CD14-positive monocyte (primary cell): ENCODE measurements around the gene INTS6. TPM values are rescaled to one million over a fixed set of nuclear protein-coding genes. Genes with fewer than 3 reads are reported as not detected.

ENCODE experiments used
- DNase-seq, 3 donors: peaks; one replicate each; pipeline ENCODE4 v3.0.0-alpha.2; 2011 to 2022
- H2AFZ ChIP-seq: 2 replicates; pipeline ENCODE4 v1.6.0; 2012; ENCODE audit warnings: mild to moderate bottlenecking, low read depth, low read length, inconsistent platforms; ENCODE audit not compliant: insufficient read depth, poor library complexity, severe bottlenecking
- H3K27ac ChIP-seq, 2 donors: 1 replicate in 1 of 2; 2 replicates in 1 of 2; pipeline ENCODE4 v1.5.1; 2012 to 2013; ENCODE audit warnings: low read length in 2 of 2, control low read depth in 1 of 2, inconsistent platforms in 1 of 2, low read depth in 1 of 2, mild to moderate bottlenecking in 1 of 2
- H3K27me3 ChIP-seq, 2 donors: one replicate each; pipeline versions ENCODE4 v1.6.0 to v1.6.1; 2011 to 2013; ENCODE audit warnings: low read length in 2 of 2; ENCODE audit not compliant: control insufficient read depth in 2 of 2, insufficient read depth in 2 of 2
- H3K36me3 ChIP-seq, 2 donors: replicated peaks in 1 of 2; 1 replicate in 1 of 2; 2 replicates in 1 of 2; pipeline versions ENCODE4 v1.5.1 to v1.6.1; 2012 to 2013; ENCODE audit warnings: low read length in 2 of 2, control low read depth in 1 of 2, inconsistent platforms in 1 of 2, mild to moderate bottlenecking in 1 of 2; ENCODE audit not compliant: insufficient read depth in 2 of 2, control insufficient read depth in 1 of 2
- H3K4me1 ChIP-seq, 2 donors: 1 replicate in 1 of 2; 2 replicates in 1 of 2; pipeline versions ENCODE4 v1.5.1 to v1.6.1; 2012 to 2013; ENCODE audit warnings: low read length in 2 of 2, control low read depth in 1 of 2, inconsistent platforms in 1 of 2, mild to moderate bottlenecking in 1 of 2, moderate library complexity in 1 of 2; ENCODE audit not compliant: insufficient read depth in 2 of 2, control insufficient read depth in 1 of 2
- H3K4me2 ChIP-seq: replicated peaks from 2 replicates; pipeline ENCODE3; 2012; ENCODE audit warnings: low read length, moderate library complexity, mild to moderate bottlenecking; ENCODE audit not compliant: poor library complexity, severe bottlenecking; ENCODE audit errors: extremely low read depth
- H3K4me3 ChIP-seq, 3 experiments: fragments of 200-600 bp in 1 of 3; sonication (generic) in 1 of 3; replicated peaks in 1 of 3; 1 replicate in 2 of 3; 2 replicates in 1 of 3; pipeline ENCODE4 v1.5.1; 2011 to 2013; ENCODE audit warnings: low read length in 3 of 3, mild to moderate bottlenecking in 3 of 3, control low read depth in 2 of 3, low read depth in 2 of 3, inconsistent platforms in 1 of 3, moderate library complexity in 1 of 3
- H3K79me2 ChIP-seq: 2 replicates; pipeline ENCODE4 v1.6.0; 2012; ENCODE audit warnings: mild to moderate bottlenecking, control low read depth, inconsistent platforms, low read length, moderate library complexity; ENCODE audit not compliant: insufficient read depth
- H3K9ac ChIP-seq: 2 replicates; pipeline ENCODE4 v1.6.0; 2017; ENCODE audit warnings: low read length, mild to moderate bottlenecking; ENCODE audit not compliant: insufficient read depth, poor library complexity, severe bottlenecking
- H3K9me3 ChIP-seq, 2 donors: replicated peaks in 1 of 2; 1 replicate in 1 of 2; 2 replicates in 1 of 2; pipeline versions ENCODE4 v1.5.1 to v1.6.1; 2012 to 2013; ENCODE audit warnings: low read length in 2 of 2, control low read depth in 1 of 2; ENCODE audit not compliant: control insufficient read depth in 1 of 2, insufficient read depth in 1 of 2
- H4K20me1 ChIP-seq: 2 replicates; pipeline ENCODE4 v1.6.0; 2012; ENCODE audit warnings: mild to moderate bottlenecking, low read length, control low read depth, moderate library complexity; ENCODE audit not compliant: insufficient read depth
- H3K27ac Mint-ChIP-seq, 7 donors: one replicate each; pipeline ENCODE4 v1.8.0; 2020; ENCODE audit warnings: mild to moderate bottlenecking in 7 of 7, mixed read lengths in 7 of 7, moderate library complexity in 6 of 7, inconsistent platforms in 2 of 7
- H3K27me3 Mint-ChIP-seq, 3 donors: one replicate each; pipeline ENCODE4 v1.8.0; 2021 to 2022; ENCODE audit warnings: low read depth in 3 of 3, mild to moderate bottlenecking in 3 of 3, mixed read lengths in 3 of 3, moderate library complexity in 3 of 3, inconsistent platforms in 1 of 3
- H3K36me3 Mint-ChIP-seq, 2 donors: one replicate each; pipeline ENCODE4 v1.8.0; 2020; ENCODE audit warnings: mixed read lengths in 2 of 2, inconsistent platforms in 1 of 2, mild to moderate bottlenecking in 1 of 2
- H3K4me1 Mint-ChIP-seq: one replicate; pipeline ENCODE4 v1.8.0; 2020; ENCODE audit warnings: mild to moderate bottlenecking, mixed read lengths
- H3K4me3 Mint-ChIP-seq, 2 donors: one replicate each; pipeline ENCODE4 v1.8.0; 2020; ENCODE audit warnings: mild to moderate bottlenecking in 2 of 2, mixed read lengths in 2 of 2, moderate library complexity in 1 of 2
- H3K9me3 Mint-ChIP-seq, 7 donors: one replicate each; pipeline ENCODE4 v1.8.0; 2020 to 2022; ENCODE audit warnings: mixed read lengths in 7 of 7, mild to moderate bottlenecking in 6 of 7, moderate library complexity in 6 of 7, inconsistent platforms in 2 of 7
- WGBS: methylation state at CpG from one replicate; pipeline ENCODE4 v1.1.5; 2013; ENCODE audit warnings: missing lambda C conversion rate; ENCODE audit not compliant: insufficient coverage; 5-methylcytosine and 5-hydroxymethylcytosine counted together
- intact Hi-C, 2 donors: fragments of 100-400 bp; cut with micrococcal nuclease; formaldehyde crosslinking; loops; one replicate each; pipeline versions ENCODE4 v1.15.0 to v1.15.1; 2023
- polyA plus RNA-seq, 3 donors: library from polyadenylated mRNA; depleted of rRNA in 1 of 3; unstranded in 2 of 3; stranded (reverse) in 1 of 3; fragments of 300-500 nt in 2 of 3; fragments of >200 nt in 1 of 3; fragmentation: Illumina TruSeq in 2 of 3; gene quantifications; 1 replicate in 2 of 3; 2 replicates in 1 of 3; pipeline ENCODE4 v1.2.3, GENCODE V29; 2012 to 2021
- TF ChIP-seq, protein P1 (sequence below): fragments of 200-600 bp; IDR thresholded peaks from one replicate; pipeline ENCODE4 v1.8.0; 2022; ENCODE audit warnings: antibody characterized with exemption, mild to moderate bottlenecking

The INTS6 gene
- polyA plus RNA-seq, 3 donors = 10.8 to 13.2 (median 11.6) TPM

- Histone ChIP-seq H3K4me1 (no peaks in the 10 kb centered on the region), H3K27ac (no peak overlapping the region), H2AFZ (no peak overlapping the region), H3K4me3 (no peak overlapping the region), H3K9ac (no peak overlapping the region), H3K27me3 (no peaks in the 10 kb centered on the region), H3K79me2 (no peaks in the 10 kb centered on the region), H3K4me2 (no peak overlapping the region), H4K20me1 (no peaks in the 10 kb centered on the region), H3K36me3 (no peaks in the 10 kb centered on the region), H3K9me3 (no peaks in the 10 kb centered on the region)
- Mint-ChIP-seq H3K27me3 (peaks cover 0 to 5% (median 0%) of the 10 kb centered on the region in 3 donors), H3K4me1 (no peaks in the 10 kb centered on the region), H3K9me3 (peaks cover 0 to 2% (median 0%) of the 10 kb centered on the region in 7 donors), H3K4me3 (no peak overlapping the region), H3K27ac (no peak overlapping the region), H3K36me3 (no peaks in the 10 kb centered on the region)
- intact Hi-C loops = no loop called here
- no peak for DNase-seq
- TF ChIP-seq, protein P1, sequence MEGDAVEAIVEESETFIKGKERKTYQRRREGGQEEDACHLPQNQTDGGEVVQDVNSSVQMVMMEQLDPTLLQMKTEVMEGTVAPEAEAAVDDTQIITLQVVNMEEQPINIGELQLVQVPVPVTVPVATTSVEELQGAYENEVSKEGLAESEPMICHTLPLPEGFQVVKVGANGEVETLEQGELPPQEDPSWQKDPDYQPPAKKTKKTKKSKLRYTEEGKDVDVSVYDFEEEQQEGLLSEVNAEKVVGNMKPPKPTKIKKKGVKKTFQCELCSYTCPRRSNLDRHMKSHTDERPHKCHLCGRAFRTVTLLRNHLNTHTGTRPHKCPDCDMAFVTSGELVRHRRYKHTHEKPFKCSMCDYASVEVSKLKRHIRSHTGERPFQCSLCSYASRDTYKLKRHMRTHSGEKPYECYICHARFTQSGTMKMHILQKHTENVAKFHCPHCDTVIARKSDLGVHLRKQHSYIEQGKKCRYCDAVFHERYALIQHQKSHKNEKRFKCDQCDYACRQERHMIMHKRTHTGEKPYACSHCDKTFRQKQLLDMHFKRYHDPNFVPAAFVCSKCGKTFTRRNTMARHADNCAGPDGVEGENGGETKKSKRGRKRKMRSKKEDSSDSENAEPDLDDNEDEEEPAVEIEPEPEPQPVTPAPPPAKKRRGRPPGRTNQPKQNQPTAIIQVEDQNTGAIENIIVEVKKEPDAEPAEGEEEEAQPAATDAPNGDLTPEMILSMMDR = no peak
Measured at GRCh38 chr13:51494156-51494555, 41.3 kb upstream of the INTS6 start.

DNA sequence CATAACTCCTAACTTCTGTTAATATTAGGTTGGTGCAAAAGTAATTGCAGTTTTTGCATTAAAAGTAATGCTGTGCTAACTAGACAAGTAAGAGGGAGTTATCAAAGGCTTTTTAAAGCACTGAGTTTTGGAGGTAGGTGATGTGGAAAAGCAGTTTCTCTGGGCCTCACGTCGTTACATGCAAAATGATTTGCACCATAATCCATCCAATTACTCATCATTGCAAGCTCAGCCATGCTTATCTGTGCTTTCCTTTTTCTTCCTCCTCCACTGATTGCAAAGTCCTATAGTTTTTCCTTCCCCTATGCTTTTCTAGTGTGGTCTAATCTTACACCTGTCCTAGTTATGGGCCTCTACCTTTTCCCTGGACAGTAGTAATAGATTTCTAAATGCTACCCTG lies 35.4 kb upstream of the INTS6 start:
- Mint-ChIP-seq H3K4me3 (no peak overlapping the region), H3K9me3 (peaks cover under 1 to 8% (median 6%) of the 10 kb centered on the region in 7 donors), H3K36me3 (no peaks in the 10 kb centered on the region), H3K4me1 (no peaks in the 10 kb centered on the region), H3K27ac (no peak overlapping the region), H3K27me3 (no peaks in the 10 kb centered on the region)
- H4K20me1 ChIP-seq = no peaks in the 10 kb centered on the region
- no peaks in the 10 kb centered on the region for H3K4me1 ChIP-seq
- H2AFZ ChIP-seq = no peak overlapping the region
- H3K9me3 ChIP-seq = no peaks in the 10 kb centered on the region
- no peak overlapping the region for H3K9ac ChIP-seq
- TF ChIP-seq, protein P1 = no peak
- H3K4me3 ChIP-seq = no peak overlapping the region
- intact Hi-C loops = no loop called here
- 90% methylated on average over 2 of the region's 2 CpGs for WGBS
- no peak overlapping the region for H3K4me2 ChIP-seq
- no peak for DNase-seq
- H3K79me2 ChIP-seq = no peaks in the 10 kb centered on the region
- no peak overlapping the region for H3K27ac ChIP-seq
- no peaks in the 10 kb centered on the region for H3K27me3 ChIP-seq
- no peaks in the 10 kb centered on the region for H3K36me3 ChIP-seq
